NCI-H524 treated with DMSO at 0.1 percent for 48 hours (cell line): ENCODE measurements around the gene GARIN5A.
"Not testable (repeated sequence)": the region's sequence is repeated elsewhere in the genome, so short reads cannot be mapped to it uniquely, and the experiment has no call there.

Experiments used
- DNase-seq: peaks from one replicate; lab custom pipeline; 2025; lab: John Stamatoyannopoulos, UW

The GARIN5A gene

GRCh38 chr19:50488389-50489194 is 11.9 kb upstream of the GARIN5A start:
- no peak for DNase-seq

DNA sequence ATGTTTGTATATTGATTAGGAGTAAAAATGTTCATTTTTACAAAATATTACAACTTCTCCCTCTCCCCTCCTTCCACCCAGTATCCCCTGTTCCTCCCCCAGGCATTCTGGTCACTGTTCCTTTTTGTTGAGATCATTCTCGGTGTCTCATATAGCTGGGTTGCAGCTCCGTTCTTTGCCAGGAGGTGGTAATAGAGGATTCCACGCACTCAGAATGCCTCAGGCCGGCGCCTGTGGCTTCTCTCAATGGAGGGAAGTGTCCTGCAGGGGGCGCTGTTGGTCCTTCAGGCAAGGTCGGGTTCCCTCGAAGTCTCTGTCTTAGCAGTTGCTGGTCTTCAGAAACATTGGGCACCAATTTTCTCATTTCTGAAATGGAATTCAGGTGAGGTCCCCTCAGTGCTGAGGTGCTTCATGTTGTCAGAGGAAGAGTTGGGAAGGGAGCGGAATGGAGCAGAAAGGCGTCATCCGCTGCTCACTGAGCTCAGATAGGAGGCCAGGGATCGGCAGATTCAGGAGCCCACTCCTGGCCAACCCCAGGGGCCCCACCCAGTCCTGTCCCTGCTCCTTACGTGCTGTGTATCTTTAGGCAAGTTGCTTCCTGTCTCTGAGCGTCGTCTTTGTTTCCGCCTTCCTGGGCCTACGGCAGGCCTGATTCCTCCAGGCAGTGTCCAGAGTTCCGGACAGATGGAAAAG is 10.3 kb upstream of the GARIN5A start:
- no peak for DNase-seq

- DNase-seq, result no peak
Measured at GRCh38 chr19:50485284-50485955, 8.8 kb upstream of the GARIN5A start.

DNA sequence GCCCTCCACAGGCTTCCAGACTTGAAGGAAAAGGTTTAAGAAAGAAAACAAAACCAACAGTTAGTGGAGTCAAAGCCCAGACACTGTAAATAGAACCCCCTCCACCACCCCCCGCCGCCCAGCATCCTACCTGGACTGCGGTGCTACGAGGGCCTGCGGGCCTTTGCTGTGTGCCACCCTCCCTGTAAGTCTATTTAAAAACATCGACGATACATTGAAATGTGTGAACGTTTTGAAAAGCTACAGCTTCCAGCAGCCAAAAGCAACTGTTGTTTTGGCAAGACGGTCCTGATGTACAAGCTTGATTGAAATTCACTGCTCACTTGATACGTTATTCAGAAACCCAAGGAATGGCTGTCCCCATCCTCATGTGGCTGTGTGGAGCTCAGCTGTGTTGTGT is 6.3 kb upstream of the GARIN5A start:
- DNase-seq, result no peak

- DNase-seq, result no peak
Measured at GRCh38 chr19:50482271-50482855, 5.7 kb upstream of the GARIN5A start.

DNA sequence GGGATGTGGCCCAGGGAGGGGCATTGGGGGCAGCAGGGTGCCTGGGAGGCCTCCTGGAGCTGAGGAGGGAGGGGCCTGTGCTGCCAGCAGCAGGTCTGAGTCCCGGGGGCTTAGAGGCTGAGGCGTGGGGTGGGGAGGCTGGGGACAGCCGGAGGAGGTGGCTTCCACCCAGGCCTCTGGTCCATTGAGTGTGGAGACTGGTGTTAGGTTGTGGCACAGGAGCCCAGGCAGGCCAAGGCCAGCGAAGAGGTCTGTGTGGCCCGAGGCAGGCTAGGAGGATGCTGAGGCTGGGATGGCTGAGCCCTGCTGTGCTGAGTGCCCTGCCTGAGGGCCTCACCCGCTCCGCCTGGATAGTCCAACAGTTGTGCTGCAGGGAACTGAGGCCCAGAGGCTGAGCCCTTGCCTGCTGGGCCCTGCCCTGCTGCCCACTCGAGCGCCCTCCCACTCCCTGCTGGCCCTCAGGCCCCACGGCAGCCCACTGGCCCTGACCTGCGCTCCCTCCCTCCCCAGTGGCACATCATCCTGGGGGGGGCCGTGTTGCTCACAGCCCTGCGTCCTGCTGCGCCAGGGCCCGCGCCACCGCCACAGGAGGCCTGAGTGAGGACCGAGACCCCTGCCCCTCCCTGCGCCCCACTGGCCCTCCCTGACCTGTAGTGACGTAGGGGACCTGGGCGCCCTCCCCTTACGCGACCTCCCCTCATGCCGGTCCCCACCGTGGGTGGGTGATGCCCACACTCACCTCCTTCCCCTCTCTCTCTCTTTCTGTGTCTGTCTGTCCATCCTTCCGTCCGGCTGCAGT is 4.9 kb upstream of the GARIN5A start:
- no peak for DNase-seq

GRCh38 chr19:50480281-50481111 is 3.8 kb upstream of the GARIN5A start:
- no peak for DNase-seq

DNA sequence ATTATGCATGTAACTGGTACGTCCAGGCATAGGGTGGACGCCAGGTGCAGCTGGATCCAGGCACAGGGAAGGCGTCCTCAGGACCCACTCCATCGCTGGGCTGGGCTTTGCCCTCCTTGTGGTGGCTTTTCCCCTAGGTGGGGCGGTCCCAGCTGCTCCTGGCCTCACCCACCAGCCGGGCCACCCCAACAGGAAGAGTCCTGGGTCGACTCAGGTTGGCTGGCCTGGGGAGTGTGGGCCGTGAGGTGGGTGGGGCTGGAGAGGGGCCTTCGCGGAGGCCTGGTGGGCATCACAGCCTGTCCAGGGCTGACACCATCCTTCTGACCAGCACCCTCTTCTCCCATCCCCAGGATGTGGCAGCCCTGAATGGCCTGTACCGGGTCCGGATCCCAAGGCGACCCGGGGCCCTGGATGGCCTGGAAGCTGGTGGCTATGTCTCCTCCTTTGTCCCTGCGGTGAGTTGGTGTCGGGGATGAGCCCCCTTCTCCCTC is 3.2 kb upstream of the GARIN5A start:
- DNase-seq, result no peak

GRCh38 chr19:50478901-50479715 is 2.5 kb upstream of the GARIN5A start:
- no peak for DNase-seq

GRCh38 chr19:50477751-50478515 is 1.3 kb upstream of the GARIN5A start:
- DNase-seq, result no peak

DNA sequence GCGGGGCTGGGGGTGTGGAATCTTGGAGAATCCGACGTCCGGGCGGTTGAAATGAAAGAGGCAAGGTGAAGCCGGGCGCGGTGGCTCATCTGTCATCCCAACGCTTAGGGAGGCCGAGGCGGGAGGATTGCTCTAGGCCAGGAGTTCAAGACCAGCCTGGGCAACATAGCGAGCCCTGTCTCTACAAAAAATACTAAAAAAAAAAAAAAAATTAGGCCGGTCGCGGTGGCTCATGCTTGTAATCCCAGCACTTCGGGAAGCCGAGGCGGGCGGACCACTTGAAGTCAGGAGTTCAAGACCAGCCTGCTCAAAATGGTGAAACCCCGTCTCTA is 225 bp upstream of the GARIN5A start:
- no peak for DNase-seq

DNA sequence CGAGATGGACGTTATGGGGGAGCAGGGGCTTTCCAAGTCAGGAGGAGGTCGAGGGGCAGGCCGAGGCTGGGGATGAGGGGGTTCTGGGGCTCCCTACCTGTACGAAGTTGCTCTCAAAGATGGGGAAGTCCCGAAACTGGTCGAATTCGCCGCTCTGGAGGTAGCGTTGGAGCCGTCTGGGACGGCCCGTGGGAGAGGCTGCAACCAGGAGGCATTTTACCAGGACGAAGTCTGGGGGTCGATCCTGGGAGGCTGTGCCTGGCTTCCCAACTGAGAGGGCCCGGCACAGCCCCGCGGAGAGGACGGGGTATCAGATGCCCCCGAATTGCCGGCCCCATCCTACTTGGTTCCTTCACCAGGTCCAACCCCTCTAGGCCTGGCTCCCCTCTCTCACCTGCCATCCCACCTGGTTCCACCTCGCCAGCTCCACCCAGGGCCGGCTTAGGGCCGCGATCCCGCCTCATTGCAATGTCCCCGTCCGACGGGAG is 868 bp downstream of the GARIN5A start:
- DNase-seq, result no peak

DNA sequence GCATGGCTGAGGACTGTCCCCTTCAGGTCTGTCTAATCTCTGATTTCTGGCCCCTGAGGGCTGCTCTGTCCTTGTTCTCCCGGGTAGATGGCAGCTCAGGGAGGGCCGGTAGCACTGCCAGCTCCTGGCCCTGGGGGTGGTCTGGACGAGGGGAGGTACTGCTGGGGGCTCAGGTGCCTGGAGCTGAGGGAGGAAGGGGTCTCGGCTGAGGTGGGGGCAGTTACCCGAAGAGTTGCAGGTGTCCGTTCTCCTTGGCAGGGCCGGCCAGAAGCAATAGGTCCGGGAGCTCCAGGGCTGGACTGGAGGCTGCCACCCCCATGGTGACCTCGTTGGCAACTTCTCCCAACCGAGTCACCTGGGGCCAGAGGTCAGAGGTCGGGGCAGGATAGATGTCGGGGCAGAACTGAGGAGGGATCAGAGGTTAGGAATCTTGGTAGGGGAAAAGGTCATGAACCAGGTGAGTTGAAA is 1.5 kb downstream of the GARIN5A start:
- DNase-seq, result no peak

DNA sequence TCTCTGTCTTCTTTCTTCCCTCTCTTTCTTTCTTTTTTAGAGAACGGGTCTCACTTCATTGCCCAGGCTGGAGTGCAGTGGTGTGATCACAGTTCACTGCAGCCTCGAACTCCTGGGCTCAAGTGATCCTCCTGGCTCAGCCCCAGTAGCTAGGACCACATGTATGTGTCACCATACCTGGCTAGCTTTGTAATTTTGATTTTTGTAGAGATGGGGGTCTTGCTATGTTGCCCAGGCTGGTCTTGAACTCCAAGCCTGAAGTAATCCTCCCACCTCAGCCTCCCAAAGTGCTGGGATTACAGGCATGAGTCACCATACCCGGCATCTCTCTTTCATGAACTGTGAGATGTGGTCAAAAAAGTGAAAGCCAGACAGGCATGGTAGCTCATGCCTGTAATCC is 3.3 kb downstream of the GARIN5A start:
- DNase-seq, result not testable (repeated sequence)

DNA sequence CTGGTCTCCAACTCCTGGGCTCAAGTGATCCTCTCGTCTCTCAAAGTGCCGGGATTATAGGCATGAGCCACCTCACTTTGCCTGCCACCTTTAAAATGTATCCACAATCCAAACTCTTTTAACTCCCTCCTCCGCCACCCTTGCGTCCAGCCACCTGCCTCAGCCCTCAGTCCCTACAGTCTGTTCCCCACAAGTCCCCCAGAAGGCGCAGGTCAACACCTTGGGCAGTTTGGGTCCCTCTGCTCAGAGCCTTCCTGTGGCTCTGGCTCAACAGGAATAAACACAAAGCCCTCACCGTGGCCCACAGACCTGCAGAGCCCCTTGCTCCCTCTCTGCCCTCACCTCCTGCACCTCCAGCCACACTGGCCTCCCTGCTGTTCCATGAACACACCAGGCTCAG is 7.8 kb downstream of the GARIN5A start:
- DNase-seq, result no peak

DNA sequence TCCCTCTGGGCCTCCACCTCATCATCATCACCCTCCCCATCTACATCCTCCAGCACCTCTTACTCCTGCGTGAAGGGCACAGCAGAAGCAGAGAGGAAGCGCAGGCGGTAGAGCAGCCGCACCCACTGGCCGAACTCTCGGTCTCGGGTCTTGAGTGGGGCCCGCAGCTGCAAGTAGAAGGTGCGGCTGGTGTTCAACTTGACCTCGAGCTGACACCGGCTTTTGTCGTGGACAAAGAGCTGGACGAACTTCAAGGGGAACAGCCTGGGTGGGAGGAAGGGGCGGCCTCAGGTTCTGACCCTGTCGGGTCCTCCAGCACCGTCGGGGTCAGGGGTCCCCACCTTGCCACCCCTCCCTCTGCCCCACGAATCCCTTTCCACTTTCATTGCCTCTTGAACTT is 9.1 kb downstream of the GARIN5A start:
- DNase-seq, result no peak

GRCh38 chr19:50466706-50467039 is 10.0 kb downstream of the GARIN5A start:
- DNase-seq, result no peak

DNA sequence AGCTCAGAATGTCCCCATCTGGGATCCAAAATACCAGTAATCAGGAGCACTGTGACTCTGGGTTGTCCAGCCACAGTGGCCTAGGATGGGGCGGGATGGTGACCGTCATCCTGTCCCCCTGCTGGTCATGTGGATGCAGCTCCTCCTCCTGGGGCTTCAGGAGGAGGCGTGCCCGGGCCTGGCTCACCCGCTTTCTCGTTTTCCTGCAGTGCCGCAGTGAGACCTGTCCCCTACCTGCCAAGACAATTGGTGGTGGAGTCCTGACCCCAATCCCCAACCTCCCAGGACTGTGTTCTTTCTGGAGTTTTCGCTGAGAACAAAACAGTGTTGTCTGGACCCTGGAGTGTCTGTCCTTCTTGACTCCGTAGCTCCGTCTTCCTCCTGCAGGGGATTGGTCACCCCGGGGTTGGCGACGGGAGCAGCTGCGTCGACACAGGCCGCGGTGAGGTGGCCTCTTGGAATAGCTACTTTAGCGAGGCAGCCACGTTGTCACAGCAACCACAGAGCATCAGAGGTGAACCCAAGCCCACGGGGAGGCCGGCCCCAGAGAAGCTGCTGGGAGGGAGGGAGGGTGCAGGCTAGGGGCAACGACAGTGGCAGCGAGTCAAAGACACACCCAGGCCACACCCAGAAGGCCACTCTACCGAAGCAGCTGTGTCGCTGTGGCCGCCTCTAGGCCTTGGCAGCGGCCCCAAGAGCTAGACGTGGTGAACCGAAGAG is 10.5 kb downstream of the GARIN5A start:
- DNase-seq, result no peak
